ENCODE data around the gene ENTPD2. TPM values are rescaled to one million over a fixed set of nuclear protein-coding genes. Genes with fewer than 3 reads are reported as not detected.
A peak's percentile ranks its signal among the peaks of the same experiment; 100 is the strongest.

The ENTPD2 gene
- total and polyA plus RNA-seq, 12 donors = 0.32 to 3.3 (median 1.6) TPM

DNA sequence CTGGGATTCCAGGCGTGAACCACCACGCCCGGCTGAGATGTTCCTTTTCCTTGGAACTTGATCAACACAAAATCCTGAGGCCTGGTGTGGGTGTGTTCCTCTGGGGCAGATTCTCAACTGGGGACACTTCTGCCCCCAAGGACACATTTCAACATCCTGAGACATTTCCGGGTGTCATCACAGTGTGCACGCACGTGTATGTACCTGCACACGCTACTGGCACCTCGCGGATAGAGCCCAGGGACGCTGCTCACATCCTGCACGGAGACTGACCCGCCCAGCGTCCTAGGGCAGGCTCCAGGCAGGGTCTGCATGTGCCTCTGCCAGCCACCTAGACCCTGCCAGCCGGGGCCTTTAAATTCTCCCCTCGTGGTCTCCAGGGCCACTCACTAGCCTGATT, 8.5 kb upstream of the ENTPD2 start:
- WGBS, 2 donors = 86 to 92% methylated on average over 15 of the region's 15 CpGs
- Histone ChIP-seq H3K36me3 (no peaks in the 10 kb centered on the region), H3K4me1 (peaks cover 0 to 11% (median 4%) of the 10 kb centered on the region in 9 donors), H3K4me3 (no peak overlapping the region), H3K27me3 (no peaks in the 10 kb centered on the region), H3K9me3 (no peaks in the 10 kb centered on the region), H3K27ac (no peak overlapping the region)
- TF ChIP-seq, protein P1, sequence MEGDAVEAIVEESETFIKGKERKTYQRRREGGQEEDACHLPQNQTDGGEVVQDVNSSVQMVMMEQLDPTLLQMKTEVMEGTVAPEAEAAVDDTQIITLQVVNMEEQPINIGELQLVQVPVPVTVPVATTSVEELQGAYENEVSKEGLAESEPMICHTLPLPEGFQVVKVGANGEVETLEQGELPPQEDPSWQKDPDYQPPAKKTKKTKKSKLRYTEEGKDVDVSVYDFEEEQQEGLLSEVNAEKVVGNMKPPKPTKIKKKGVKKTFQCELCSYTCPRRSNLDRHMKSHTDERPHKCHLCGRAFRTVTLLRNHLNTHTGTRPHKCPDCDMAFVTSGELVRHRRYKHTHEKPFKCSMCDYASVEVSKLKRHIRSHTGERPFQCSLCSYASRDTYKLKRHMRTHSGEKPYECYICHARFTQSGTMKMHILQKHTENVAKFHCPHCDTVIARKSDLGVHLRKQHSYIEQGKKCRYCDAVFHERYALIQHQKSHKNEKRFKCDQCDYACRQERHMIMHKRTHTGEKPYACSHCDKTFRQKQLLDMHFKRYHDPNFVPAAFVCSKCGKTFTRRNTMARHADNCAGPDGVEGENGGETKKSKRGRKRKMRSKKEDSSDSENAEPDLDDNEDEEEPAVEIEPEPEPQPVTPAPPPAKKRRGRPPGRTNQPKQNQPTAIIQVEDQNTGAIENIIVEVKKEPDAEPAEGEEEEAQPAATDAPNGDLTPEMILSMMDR (IDR thresholded peaks at IDR 0.05) = no peak
- DNase-seq = no peak
- ATAC-seq = no peak
- intact Hi-C loops (cut with DNase I) = loop anchor here in 1 of 10 donors (10.0 kb wide), 1 partner anchor 278 kb away; no protein-coding TSS in a partner anchor

DNA sequence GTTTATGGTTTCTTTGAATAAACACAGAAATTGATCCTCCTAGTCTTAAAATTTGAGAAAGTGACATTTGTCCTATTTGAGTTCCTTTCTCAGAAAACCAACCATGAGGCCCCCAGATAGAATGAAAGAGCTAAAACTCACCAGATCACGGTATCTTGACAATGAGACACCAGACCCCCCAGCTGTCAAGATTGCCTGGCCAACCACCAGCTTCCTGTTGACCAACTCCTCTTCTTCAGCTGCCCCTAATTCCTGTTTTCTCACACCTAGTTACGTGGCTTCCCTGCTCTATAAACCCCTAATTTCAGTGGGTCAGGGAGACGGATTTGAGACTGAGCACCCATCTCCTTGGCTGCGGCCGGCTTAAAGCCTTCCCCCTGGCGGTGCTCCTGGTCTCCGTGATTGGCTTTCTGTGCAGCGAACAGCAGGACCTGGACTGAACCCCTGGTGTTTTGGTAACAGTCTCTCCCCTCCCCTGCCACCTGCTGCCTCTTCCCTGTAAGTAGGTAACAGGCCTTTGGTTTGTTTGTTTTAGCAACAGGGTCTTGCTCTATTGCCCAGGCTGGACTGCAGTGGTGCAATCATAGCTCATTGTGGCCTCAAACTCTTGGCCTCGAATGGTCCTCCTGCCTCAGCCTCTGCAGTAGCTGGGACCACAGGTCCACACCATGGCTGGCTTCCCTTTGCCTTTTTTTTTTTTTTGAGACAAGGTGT, 4.8 kb upstream of the ENTPD2 start:
- TF ChIP-seq, protein P1 (IDR thresholded peaks at IDR 0.05) = no peak
- peaks cover 22 to 36% (median 28%) of the 10 kb centered on the region in 9 donors for H3K4me1 ChIP-seq
- peaks cover under 1 to 19% (median 9%) of the 10 kb centered on the region in 7 donors for H3K27me3 ChIP-seq
- no peaks in the 10 kb centered on the region for H3K36me3 ChIP-seq
- no peak overlapping the region for H3K27ac ChIP-seq
- intact Hi-C loops (cut with DNase I) = no loop called here
- DNase-seq (no peak), ATAC-seq (no peak)
- no peak overlapping the region for H3K4me3 ChIP-seq
- no peaks in the 10 kb centered on the region for H3K9me3 ChIP-seq
- 91% methylated on average over 9 of the region's 9 CpGs for whole genome bisulfite sequencing, 2 donors

DNA sequence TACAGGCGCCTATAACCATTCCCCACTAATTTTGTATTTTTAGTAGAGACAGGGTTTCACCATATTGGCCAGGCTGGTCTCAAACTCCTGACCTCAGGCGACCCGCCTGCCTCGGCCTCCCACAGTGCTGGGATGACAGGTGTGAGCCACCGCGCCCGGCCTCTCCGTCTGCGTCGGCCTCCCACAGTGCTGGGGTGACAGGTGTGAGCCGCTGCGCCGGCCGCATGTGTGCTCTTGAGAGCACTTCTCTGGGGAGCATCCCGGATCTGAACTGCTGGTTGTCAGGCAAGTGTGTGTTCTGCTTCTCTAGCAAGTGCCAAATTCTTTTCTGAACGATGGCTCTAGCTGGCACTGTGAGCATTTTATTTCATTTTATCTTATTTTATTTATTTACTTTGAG, 3.7 kb upstream of the ENTPD2 start:
- H3K27ac ChIP-seq = peak overlapping the region in 2 of 10 donors; percentile 25 to 87
- H3K4me1 ChIP-seq = peaks cover 30 to 48% (median 37%) of the 10 kb centered on the region in 9 donors
- DNase-seq = peak in 1 of 2 donors; percentile 13

DNA sequence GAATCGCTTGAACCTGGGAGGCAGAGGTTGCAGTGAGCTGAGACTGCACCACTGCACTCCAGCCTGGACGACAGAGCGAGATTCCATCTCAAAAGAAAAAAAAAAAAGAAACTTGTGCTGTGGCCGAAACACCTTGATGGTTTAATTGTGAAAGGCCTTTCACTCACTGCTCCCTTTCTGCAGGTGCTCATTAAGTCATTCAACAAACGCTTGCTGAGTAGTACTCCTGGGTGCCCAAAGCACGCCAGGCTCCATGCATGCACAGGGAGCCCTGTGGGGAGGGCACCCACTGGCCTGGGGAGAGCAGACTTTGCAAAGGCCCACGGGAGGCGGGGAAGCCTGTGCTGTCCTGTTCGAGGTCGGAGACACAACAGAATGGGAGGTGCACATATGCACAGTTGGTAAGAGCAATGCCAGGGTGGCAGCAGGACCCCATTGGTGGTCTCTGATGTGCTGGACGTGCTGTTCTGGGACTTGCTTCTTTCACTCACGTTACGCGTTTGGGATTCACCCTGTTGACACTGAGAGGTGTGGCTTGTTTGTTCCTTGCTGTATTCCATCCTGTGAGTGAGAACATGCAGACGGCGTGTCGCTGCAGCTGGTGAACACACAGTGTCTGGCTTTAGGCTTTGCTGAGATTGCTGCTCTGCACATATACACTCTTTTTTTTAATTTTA, 3.0 kb upstream of the ENTPD2 start:
- Histone ChIP-seq H3K27ac (peak overlapping the region in 3 of 10 donors; percentile 25 to 87 (median 85)), H3K4me1 (peaks cover 30 to 50% (median 41%) of the 10 kb centered on the region in 9 donors), H3K4me3 (no peak overlapping the region), H3K9me3 (no peaks in the 10 kb centered on the region), H3K36me3 (no peaks in the 10 kb centered on the region), H3K27me3 (peaks cover 6 to 37% (median 26%) of the 10 kb centered on the region in 7 donors)
- 72 to 78% methylated on average over 17 of the region's 17 CpGs for WGBS, 2 donors
- ATAC-seq = no peak
- DNase-seq = no peak
- TF ChIP-seq, protein P1 (IDR thresholded peaks at IDR 0.05) = no peak
- intact Hi-C loops (cut with DNase I) = no loop called here

More for the DNA sequence above, 3.7 kb upstream of the ENTPD2 start:
- intact Hi-C loops (cut with DNase I) = no loop called here
- H3K27me3 ChIP-seq = peaks cover 6 to 30% (median 20%) of the 10 kb centered on the region in 7 donors
- H3K36me3 ChIP-seq = no peaks in the 10 kb centered on the region
- H3K9me3 ChIP-seq = no peaks in the 10 kb centered on the region
- WGBS, 2 donors = 74 to 76% methylated on average over 16 of the region's 16 CpGs
- TF ChIP-seq, protein P1 (IDR thresholded peaks at IDR 0.05) = no peak
- ATAC-seq = no peak
- no peak overlapping the region for H3K4me3 ChIP-seq
